Naive thymus-derived CD4-positive, alpha-beta T cell (primary cell): Measurements from ENCODE around the gene FLNB. TPM values are rescaled to one million over a fixed set of nuclear protein-coding genes. Genes with fewer than 3 reads are reported as not detected.
A peak's percentile ranks its signal among the peaks of the same experiment; 100 is the strongest.

Experiments
- ATAC-seq: fragments of 150-1000 bp; cut with Tn5 transposase; 2 replicates; pipeline ENCODE4 v1.10.0; 2021; ENCODE audit warnings: mild to moderate bottlenecking, moderate library complexity
- CTCF ChIA-PET: fragments of 350-600 bp; sonication (Branson Sonifier 250); formaldehyde crosslinking; loops from one replicate; lab custom pipeline; 2021; ENCODE audit warnings: antibody characterized with exemption; lab: Charles Lee
- POLR2A ChIA-PET: fragments of 350-600 bp; sonication (Branson Sonifier 250); formaldehyde crosslinking; loops from one replicate; lab custom pipeline; 2021; ENCODE audit warnings: antibody characterized with exemption, inconsistent platforms; lab: Charles Lee
- DNase-seq, 9 donors: peaks; one replicate each; pipeline versions ENCODE4 v3.0.0 to v3.0.0-alpha.2; 2020 to 2022; ENCODE audit warnings: mixed read lengths in 1 of 9
- H3K27ac ChIP-seq: one replicate; pipeline ENCODE4 v1.7.0; 2013; ENCODE audit warnings: mild to moderate bottlenecking, low read depth, low read length, moderate library complexity
- H3K27me3 ChIP-seq, 2 donors: one replicate each; pipeline ENCODE4 v1.7.0; 2013; ENCODE audit warnings: low read length in 2 of 2, mild to moderate bottlenecking in 2 of 2, moderate library complexity in 2 of 2; ENCODE audit not compliant: control insufficient read depth in 2 of 2, insufficient read depth in 2 of 2
- H3K36me3 ChIP-seq, 3 experiments: 1 replicate in 2 of 3; 2 replicates in 1 of 3; pipeline ENCODE4 v1.7.0; 2013; ENCODE audit warnings: low read length in 3 of 3, mild to moderate bottlenecking in 3 of 3, moderate library complexity in 1 of 3; ENCODE audit not compliant: insufficient read depth in 3 of 3, control insufficient read depth in 2 of 3
- H3K4me1 ChIP-seq, 2 donors: one replicate each; pipeline ENCODE4 v1.7.0; 2013; ENCODE audit warnings: low read length in 2 of 2, mild to moderate bottlenecking in 2 of 2, moderate library complexity in 1 of 2; ENCODE audit not compliant: control insufficient read depth in 2 of 2, insufficient read depth in 2 of 2
- H3K4me3 ChIP-seq: 2 replicates; pipeline ENCODE4 v1.7.0; 2013; ENCODE audit warnings: mild to moderate bottlenecking, low read length
- H3K9me3 ChIP-seq, 3 experiments: 1 replicate in 2 of 3; 2 replicates in 1 of 3; pipeline ENCODE4 v1.7.0; 2013; ENCODE audit warnings: low read length in 3 of 3; ENCODE audit not compliant: control insufficient read depth in 2 of 3
- H3K27ac Mint-ChIP-seq, 9 donors: one replicate each; pipeline ENCODE4 v1.8.0; 2020 to 2022; ENCODE audit warnings: mixed read lengths in 9 of 9, mild to moderate bottlenecking in 8 of 9, moderate library complexity in 5 of 9, inconsistent platforms in 2 of 9
- H3K27me3 Mint-ChIP-seq, 5 donors: one replicate each; pipeline ENCODE4 v1.8.0; 2021 to 2022; ENCODE audit warnings: mixed read lengths in 5 of 5, mild to moderate bottlenecking in 1 of 5
- H3K36me3 Mint-ChIP-seq, 5 donors: one replicate each; pipeline ENCODE4 v1.8.0; 2020 to 2022; ENCODE audit warnings: mixed read lengths in 5 of 5, mild to moderate bottlenecking in 3 of 5, inconsistent platforms in 1 of 5
- H3K4me1 Mint-ChIP-seq, 7 donors: one replicate each; pipeline ENCODE4 v1.8.0; 2020 to 2022; ENCODE audit warnings: mixed read lengths in 7 of 7, mild to moderate bottlenecking in 3 of 7, inconsistent platforms in 1 of 7
- H3K4me3 Mint-ChIP-seq, 10 donors: one replicate each; pipeline ENCODE4 v1.8.0; 2020 to 2022; ENCODE audit warnings: mild to moderate bottlenecking in 10 of 10, mixed read lengths in 10 of 10, moderate library complexity in 6 of 10, inconsistent platforms in 2 of 10
- H3K9me3 Mint-ChIP-seq, 11 donors: one replicate each; pipeline ENCODE4 v1.8.0; 2020 to 2022; ENCODE audit warnings: mixed read lengths in 11 of 11, mild to moderate bottlenecking in 4 of 11, inconsistent platforms in 1 of 11, moderate library complexity in 1 of 11
- intact Hi-C, 2 donors: fragments of 100-400 bp; cut with micrococcal nuclease; formaldehyde crosslinking; loops; one replicate each; pipeline ENCODE4 v1.15.1; 2023
- polyA plus RNA-seq, 2 donors: library from polyadenylated mRNA; unstranded; fragments of 300-500 nt; fragmentation: Illumina TruSeq; gene quantifications; one replicate each; pipeline ENCODE4 v1.2.3, GENCODE V29; 2021
- total RNA-seq, 6 experiments: library from RNA in 5 of 6; stranded (reverse) in 5 of 6; gene quantifications; 1 replicate in 5 of 6; 2 replicates in 1 of 6; pipeline ENCODE4 v1.2.3 and lab custom pipeline; 2021 to 2026

The FLNB gene
- total and polyA plus RNA-seq, 7 experiments from 2014 or later = 15.7 to 66.7 (median 47.6) TPM

- Mint-ChIP-seq H3K4me1 (peaks cover 0 to 3% (median 0%) of the 10 kb centered on the region in 7 donors), H3K27me3 (no peaks in the 10 kb centered on the region), H3K27ac (no peak overlapping the region), H3K4me3 (no peak overlapping the region), H3K9me3 (no peaks in the 10 kb centered on the region), H3K36me3 (peaks cover 2 to 81% (median 41%) of the 10 kb centered on the region in 5 donors)
- no peak overlapping the region for H3K4me3 ChIP-seq
- H3K36me3 ChIP-seq = peaks cover 0 to 90% (median 22%) of the 10 kb centered on the region in 3 experiments
- CTCF ChIA-PET = no interaction called here
- DNase-seq (no peak), ATAC-seq (no peak)
- H3K9me3 ChIP-seq = no peaks in the 10 kb centered on the region
- POLR2A ChIA-PET = no interaction called here
- no peaks in the 10 kb centered on the region for H3K27me3 ChIP-seq
- intact Hi-C loops = no loop called here
- H3K27ac ChIP-seq = no peak overlapping the region
- H3K4me1 ChIP-seq = no peaks in the 10 kb centered on the region
Observed at GRCh38 chr3:58150130-58150809, 142.0 kb downstream of the FLNB start.

- H3K9me3 ChIP-seq = no peaks in the 10 kb centered on the region
- peaks cover 0 to 89% (median 22%) of the 10 kb centered on the region in 3 experiments for H3K36me3 ChIP-seq
- intact Hi-C loops = no loop called here
- peaks cover 0 to 3% (median 0%) of the 10 kb centered on the region in 7 donors for H3K4me1 Mint-ChIP-seq
- H3K27me3 Mint-ChIP-seq = no peaks in the 10 kb centered on the region
- H3K27me3 ChIP-seq = no peaks in the 10 kb centered on the region
- no peak overlapping the region for H3K27ac Mint-ChIP-seq
- CTCF ChIA-PET = no interaction called here
- H3K4me3 ChIP-seq = no peak overlapping the region
- H3K4me1 ChIP-seq = no peaks in the 10 kb centered on the region
- POLR2A ChIA-PET = no interaction called here
- DNase-seq (no peak), ATAC-seq (no peak)
- H3K27ac ChIP-seq = no peak overlapping the region
- peaks cover 2 to 76% (median 41%) of the 10 kb centered on the region in 5 donors for H3K36me3 Mint-ChIP-seq
- no peaks in the 10 kb centered on the region for H3K9me3 Mint-ChIP-seq
- no peak overlapping the region for H3K4me3 Mint-ChIP-seq
Observed at GRCh38 chr3:58150810-58151199, 142.6 kb downstream of the FLNB start.

- ATAC-seq = no peak
- Histone ChIP-seq H3K4me3 (no peak overlapping the region), H3K27ac (no peak overlapping the region), H3K36me3 (peaks cover 0 to 89% (median 18%) of the 10 kb centered on the region in 3 experiments), H3K27me3 (no peaks in the 10 kb centered on the region), H3K4me1 (no peaks in the 10 kb centered on the region), H3K9me3 (no peaks in the 10 kb centered on the region)
- ChIA-PET POLR2A (no interaction called here), CTCF (no interaction called here)
- peaks cover 2 to 74% (median 35%) of the 10 kb centered on the region in 5 donors for H3K36me3 Mint-ChIP-seq
- DNase-seq = no peak
- no peaks in the 10 kb centered on the region for H3K27me3 Mint-ChIP-seq
- no peak overlapping the region for H3K4me3 Mint-ChIP-seq
- H3K27ac Mint-ChIP-seq = no peak overlapping the region
- H3K9me3 Mint-ChIP-seq = no peaks in the 10 kb centered on the region
- intact Hi-C loops = no loop called here
- peaks cover 0 to 3% (median 0%) of the 10 kb centered on the region in 7 donors for H3K4me1 Mint-ChIP-seq
Observed at GRCh38 chr3:58151637-58152036, 143.4 kb downstream of the FLNB start.

- no peaks in the 10 kb centered on the region for H3K4me1 ChIP-seq
- intact Hi-C loops = no loop called here
- Mint-ChIP-seq H3K27me3 (no peaks in the 10 kb centered on the region), H3K27ac (no peak overlapping the region), H3K36me3 (peaks cover 2 to 74% (median 31%) of the 10 kb centered on the region in 5 donors), H3K9me3 (no peaks in the 10 kb centered on the region), H3K4me3 (no peak overlapping the region), H3K4me1 (peaks cover 0 to 3% (median 0%) of the 10 kb centered on the region in 7 donors)
- POLR2A ChIA-PET = no interaction called here
- H3K4me3 ChIP-seq = no peak overlapping the region
- no peak for DNase-seq
- no peaks in the 10 kb centered on the region for H3K9me3 ChIP-seq
- no peaks in the 10 kb centered on the region for H3K27me3 ChIP-seq
- peaks cover 0 to 88% (median 12%) of the 10 kb centered on the region in 3 experiments for H3K36me3 ChIP-seq
- no peak overlapping the region for H3K27ac ChIP-seq
- CTCF ChIA-PET = interaction anchor here (0.5 kb wide), 1 partner anchor 190 kb away, joined by 3 read pairs; no protein-coding TSS in a partner anchor
- ATAC-seq = no peak
Observed at GRCh38 chr3:58152225-58153015, 144.2 kb downstream of the FLNB start.

GRCh38 chr3:58153371-58153770 lies 145.1 kb downstream of the FLNB start:
- peaks cover 2 to 75% (median 31%) of the 10 kb centered on the region in 5 donors for H3K36me3 Mint-ChIP-seq
- CTCF ChIA-PET = no interaction called here

GRCh38 chr3:58154626-58155449 lies 146.6 kb downstream of the FLNB start:
- peaks cover 0 to 3% (median 0%) of the 10 kb centered on the region in 7 donors for H3K4me1 Mint-ChIP-seq
- intact Hi-C loops = no loop called here
- Histone ChIP-seq H3K27me3 (no peaks in the 10 kb centered on the region), H3K36me3 (peaks cover 0 to 81% (median 3%) of the 10 kb centered on the region in 3 experiments), H3K4me1 (no peaks in the 10 kb centered on the region), H3K9me3 (no peaks in the 10 kb centered on the region), H3K4me3 (no peak overlapping the region), H3K27ac (no peak overlapping the region)
- H3K36me3 Mint-ChIP-seq = peaks cover 2 to 72% (median 22%) of the 10 kb centered on the region in 5 donors
- ChIA-PET CTCF (no interaction called here), POLR2A (no interaction called here)
- no peak overlapping the region for H3K4me3 Mint-ChIP-seq
- DNase-seq (no peak), ATAC-seq (no peak)
- H3K9me3 Mint-ChIP-seq = no peaks in the 10 kb centered on the region
- H3K27me3 Mint-ChIP-seq = no peaks in the 10 kb centered on the region
- no peak overlapping the region for H3K27ac Mint-ChIP-seq

More at GRCh38 chr3:58153371-58153770, 145.1 kb downstream of the FLNB start:
- intact Hi-C loops = no loop called here
- Mint-ChIP-seq H3K27me3 (no peaks in the 10 kb centered on the region), H3K4me1 (peaks cover 0 to 3% (median 0%) of the 10 kb centered on the region in 7 donors), H3K4me3 (no peak overlapping the region), H3K9me3 (no peaks in the 10 kb centered on the region), H3K27ac (peak overlapping the region in 2 of 9 donors; percentile 38 to 62)
- Histone ChIP-seq H3K27me3 (no peaks in the 10 kb centered on the region), H3K27ac (no peak overlapping the region), H3K4me3 (no peak overlapping the region), H3K4me1 (no peaks in the 10 kb centered on the region), H3K9me3 (no peaks in the 10 kb centered on the region), H3K36me3 (peaks cover 0 to 81% (median 9%) of the 10 kb centered on the region in 3 experiments)
- DNase-seq (no peak), ATAC-seq (no peak)
- POLR2A ChIA-PET = no interaction called here
